Measurements from ENCODE around the gene TCTN1. TPM values are rescaled to one million over a fixed set of nuclear protein-coding genes. Genes with fewer than 3 reads are reported as not detected.
A peak's percentile ranks its signal among the peaks of the same experiment; 100 is the strongest.

The TCTN1 gene
- total and polyA plus RNA-seq, 2 of the 13 experiments (the other 11 are each of a cell fraction or from before 2014, with no cell fraction given): 13.6 to 16.0 TPM

GRCh38 chr12:110613771-110614684 lies at the start of gene TCTN1 (continued):
- TF ChIP-seq, protein P1, sequence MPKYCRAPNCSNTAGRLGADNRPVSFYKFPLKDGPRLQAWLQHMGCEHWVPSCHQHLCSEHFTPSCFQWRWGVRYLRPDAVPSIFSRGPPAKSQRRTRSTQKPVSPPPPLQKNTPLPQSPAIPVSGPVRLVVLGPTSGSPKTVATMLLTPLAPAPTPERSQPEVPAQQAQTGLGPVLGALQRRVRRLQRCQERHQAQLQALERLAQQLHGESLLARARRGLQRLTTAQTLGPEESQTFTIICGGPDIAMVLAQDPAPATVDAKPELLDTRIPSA (CRISPR knock-in tag; IDR thresholded peaks at IDR 0.05; ENCODE audit: borderline replicate concordance): no peak
- no peak for TF ChIP-seq PRMT3 (CRISPR knock-in tag; IDR thresholded peaks at IDR 0.05; ENCODE audit: borderline replicate concordance, low read depth)
- TF ChIP-seq ZNF296 (CRISPR knock-in tag; conservative IDR thresholded peaks at IDR 0.05): no peak
- TF ChIP-seq ZNF343 (CRISPR knock-in tag; IDR thresholded peaks at IDR 0.05): peak; percentile 87
- TF ChIP-seq GTF3A (CRISPR knock-in tag; conservative IDR thresholded peaks at IDR 0.05): peak; percentile 83; the same call in 1 of the 2 replicates
- TF ChIP-seq PHB2 (IDR thresholded peaks at IDR 0.05; ENCODE audit: partially characterized antibody): no peak
- peak; percentile 70; the same call in 1 of the 2 replicates for TF ChIP-seq ZFP90 (CRISPR knock-in tag; IDR thresholded peaks at IDR 0.05; ENCODE audit: borderline replicate concordance)
- TF ChIP-seq SNAI1 (CRISPR knock-in tag; IDR thresholded peaks at IDR 0.05; ENCODE audit: borderline replicate concordance): no peak; the same call in 1 of the 2 replicates
- peak; percentile 60; the same call in 1 of the 2 replicates for TF ChIP-seq ZNF251 (CRISPR knock-in tag; IDR thresholded peaks at IDR 0.05)
- TF ChIP-seq SIX1 (CRISPR knock-in tag; IDR thresholded peaks at IDR 0.05; ENCODE audit: borderline replicate concordance): no peak
- TF ChIP-seq ZNF574 (CRISPR knock-in tag; IDR thresholded peaks at IDR 0.05): peak; percentile 53; the same call in 1 of the 2 replicates
- TF ChIP-seq, protein P2, sequence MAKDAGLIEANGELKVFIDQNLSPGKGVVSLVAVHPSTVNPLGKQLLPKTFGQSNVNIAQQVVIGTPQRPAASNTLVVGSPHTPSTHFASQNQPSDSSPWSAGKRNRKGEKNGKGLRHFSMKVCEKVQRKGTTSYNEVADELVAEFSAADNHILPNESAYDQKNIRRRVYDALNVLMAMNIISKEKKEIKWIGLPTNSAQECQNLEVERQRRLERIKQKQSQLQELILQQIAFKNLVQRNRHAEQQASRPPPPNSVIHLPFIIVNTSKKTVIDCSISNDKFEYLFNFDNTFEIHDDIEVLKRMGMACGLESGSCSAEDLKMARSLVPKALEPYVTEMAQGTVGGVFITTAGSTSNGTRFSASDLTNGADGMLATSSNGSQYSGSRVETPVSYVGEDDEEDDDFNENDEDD (CRISPR knock-in tag; IDR thresholded peaks at IDR 0.05; ENCODE audit: borderline replicate concordance): peak; percentile 83
- TF ChIP-seq MIER2 (CRISPR knock-in tag; IDR thresholded peaks at IDR 0.05): no peak; the same call in 1 of the 2 replicates
- TF ChIP-seq MYC (CRISPR knock-in tag; IDR thresholded peaks at IDR 0.05; ENCODE audit: borderline replicate concordance): peak; percentile 90
- no peak for TF ChIP-seq ZNF17 (CRISPR knock-in tag; IDR thresholded peaks at IDR 0.05)
- TF ChIP-seq NAIF1 (CRISPR knock-in tag; IDR thresholded peaks at IDR 0.05; ENCODE audit: borderline replicate concordance): peak; percentile 50; the same call in 1 of the 2 replicates
- TF ChIP-seq SKI (IDR thresholded peaks at IDR 0.05; ENCODE audit: partially characterized antibody): no peak
- no peak for TF ChIP-seq ZNF20 (CRISPR knock-in tag; IDR thresholded peaks at IDR 0.05)
- no peak for TF ChIP-seq EZH2 (conservative IDR thresholded peaks at IDR 0.05; ENCODE audit: low read depth, low read length)
- TF ChIP-seq ONECUT2 (CRISPR knock-in tag; IDR thresholded peaks at IDR 0.05): no peak
- TF ChIP-seq, protein P3, sequence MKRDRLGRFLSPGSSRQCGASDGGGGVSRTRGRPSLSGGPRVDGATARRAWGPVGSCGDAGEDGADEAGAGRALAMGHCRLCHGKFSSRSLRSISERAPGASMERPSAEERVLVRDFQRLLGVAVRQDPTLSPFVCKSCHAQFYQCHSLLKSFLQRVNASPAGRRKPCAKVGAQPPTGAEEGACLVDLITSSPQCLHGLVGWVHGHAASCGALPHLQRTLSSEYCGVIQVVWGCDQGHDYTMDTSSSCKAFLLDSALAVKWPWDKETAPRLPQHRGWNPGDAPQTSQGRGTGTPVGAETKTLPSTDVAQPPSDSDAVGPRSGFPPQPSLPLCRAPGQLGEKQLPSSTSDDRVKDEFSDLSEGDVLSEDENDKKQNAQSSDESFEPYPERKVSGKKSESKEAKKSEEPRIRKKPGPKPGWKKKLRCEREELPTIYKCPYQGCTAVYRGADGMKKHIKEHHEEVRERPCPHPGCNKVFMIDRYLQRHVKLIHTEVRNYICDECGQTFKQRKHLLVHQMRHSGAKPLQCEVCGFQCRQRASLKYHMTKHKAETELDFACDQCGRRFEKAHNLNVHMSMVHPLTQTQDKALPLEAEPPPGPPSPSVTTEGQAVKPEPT (CRISPR knock-in tag; IDR thresholded peaks at IDR 0.05; ENCODE audit: low read depth): no peak
- TF ChIP-seq CBX2 (IDR thresholded peaks at IDR 0.05; ENCODE audit: low read depth, low read length): no peak
- TF ChIP-seq CBX2 (CRISPR knock-in tag; IDR thresholded peaks at IDR 0.05; ENCODE audit: low read depth): no peak
- no peak for TF ChIP-seq MIXL1 (CRISPR knock-in tag; IDR thresholded peaks at IDR 0.05)
